HG03354 (cell line): ENCODE measurements around the gene GP1BB.
"Not testable (repeated sequence)": the region's sequence is repeated elsewhere in the genome, so short reads cannot be mapped to it uniquely, and the experiment has no call there.

Experiments used
- ATAC-seq: cut with Tn5 transposase; IDR thresholded peaks from one replicate; pipeline ENCODE4 v1.9.1; 2021; ENCODE audit warnings: mild to moderate bottlenecking; ENCODE audit not compliant: unreplicated experiment, poor library complexity, severe bottlenecking

GP1BB gene

DNA sequence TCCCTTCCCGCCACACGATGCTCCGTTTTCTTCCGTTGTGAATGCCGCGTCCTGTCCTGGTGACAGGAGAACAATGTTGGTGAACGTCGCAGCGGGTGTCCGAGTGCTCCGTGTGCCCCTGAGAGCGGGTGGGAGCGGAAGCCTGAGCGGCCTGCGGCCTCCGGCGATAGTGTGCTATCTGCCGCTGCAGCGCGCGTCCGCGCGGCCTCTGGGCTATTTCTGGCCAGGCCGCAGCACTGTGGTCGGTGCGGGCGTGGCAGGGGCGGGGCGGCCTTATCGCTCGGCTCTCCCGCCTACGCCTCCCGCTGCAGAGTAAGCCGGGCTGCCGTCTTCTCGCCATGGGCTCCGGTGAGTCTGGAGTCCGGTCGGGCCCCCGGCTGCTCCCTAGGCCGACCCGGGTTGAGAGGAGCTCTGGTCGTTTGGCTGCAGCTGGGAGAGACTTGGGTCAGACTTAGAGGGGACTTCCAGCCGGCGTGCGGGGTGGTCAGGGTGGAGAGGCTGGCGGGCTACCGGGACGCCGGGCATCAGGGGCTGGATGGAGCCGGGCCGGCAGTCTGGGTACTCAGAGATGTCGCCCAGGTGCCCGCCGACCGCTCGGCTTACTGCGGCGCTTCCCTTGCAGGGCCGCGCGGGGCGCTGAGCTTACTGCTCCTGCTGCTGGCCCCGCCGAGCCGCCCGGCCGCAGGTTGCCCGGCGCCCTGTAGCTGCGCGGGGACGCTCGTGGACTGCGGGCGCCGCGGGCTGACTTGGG, at the start of gene GP1BB:
Gene GP1BB, plus strand, starts transcription at position 308 of the 751 bp plus-strand sequence. Its CDS starts 31 bp downstream, at position 339.
- no peak for ATAC-seq

DNA sequence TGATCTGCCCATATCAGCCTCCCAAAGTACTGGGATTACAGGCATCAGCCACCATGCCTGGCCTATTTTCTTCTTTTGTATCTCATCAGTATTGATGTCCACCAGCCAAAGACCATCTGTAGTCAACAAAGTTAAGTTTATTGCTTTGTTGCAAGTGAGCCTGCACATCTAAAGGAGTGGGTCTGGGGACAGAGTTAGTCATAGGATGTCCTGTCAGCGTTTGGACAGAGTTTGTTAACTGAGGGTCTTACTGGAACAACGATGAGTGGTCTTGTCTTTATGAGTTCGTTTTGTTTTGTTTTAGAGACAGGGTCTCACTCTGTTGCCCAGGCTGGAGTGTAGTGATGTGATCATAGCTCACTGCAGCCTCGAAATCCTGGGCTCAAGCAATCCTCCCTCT, 49.7 kb upstream of the GP1BB start:
- ATAC-seq, result no peak

DNA sequence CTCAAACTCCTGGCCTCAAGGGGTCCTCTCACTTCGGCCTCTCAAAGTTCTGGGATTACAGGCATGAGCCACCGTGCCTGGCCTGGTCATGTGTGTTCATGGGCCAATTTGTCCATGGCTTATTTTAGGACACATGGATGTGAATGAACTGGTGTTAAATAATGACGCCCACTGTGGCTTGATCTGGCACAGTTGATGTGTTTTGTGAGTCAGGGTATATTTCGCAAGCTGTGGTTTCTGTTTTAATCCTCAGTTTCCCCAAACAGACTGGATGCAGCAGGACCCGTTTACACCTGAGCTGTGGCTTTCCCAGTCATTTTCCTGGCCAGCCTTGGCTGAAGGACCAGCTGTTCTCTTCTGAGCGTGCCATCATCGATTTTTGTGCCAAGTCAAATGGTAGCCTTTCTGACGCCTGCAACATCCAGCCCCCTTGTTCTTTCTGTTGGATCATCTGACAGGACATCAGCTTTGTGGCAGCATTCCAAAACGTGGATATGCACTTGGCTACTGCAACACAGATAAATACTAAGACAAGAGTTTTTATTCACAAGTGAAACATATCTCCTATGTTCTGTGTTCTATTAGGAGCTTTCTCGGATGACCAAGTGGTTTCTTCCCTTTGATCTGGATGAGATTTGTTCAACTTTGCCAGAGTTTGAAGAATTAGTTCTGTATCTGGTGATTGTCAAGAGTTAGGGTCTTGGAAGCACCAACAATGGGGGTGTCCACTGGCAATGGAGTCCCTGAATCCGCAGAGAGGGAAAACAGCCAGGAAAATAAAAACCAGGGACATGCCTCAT, 49.0 kb upstream of the GP1BB start:
- no peak for ATAC-seq

DNA sequence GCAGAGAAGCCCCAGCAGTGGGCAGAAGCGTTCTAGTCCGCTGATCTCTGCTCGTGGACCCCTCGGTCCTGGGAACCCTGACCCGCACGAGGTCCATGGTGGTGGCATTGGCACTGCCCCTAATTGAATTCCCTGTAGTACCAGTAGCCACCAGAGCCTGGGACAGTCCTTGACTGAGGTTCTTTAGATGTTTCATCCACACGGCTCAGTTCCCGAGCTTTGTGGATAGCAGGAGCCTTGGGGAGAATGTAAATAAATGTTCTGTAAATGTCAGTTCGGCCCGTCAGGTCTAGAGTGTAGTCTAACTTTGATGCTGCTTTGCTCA, 48.4 kb upstream of the GP1BB start:
- no peak for ATAC-seq

DNA sequence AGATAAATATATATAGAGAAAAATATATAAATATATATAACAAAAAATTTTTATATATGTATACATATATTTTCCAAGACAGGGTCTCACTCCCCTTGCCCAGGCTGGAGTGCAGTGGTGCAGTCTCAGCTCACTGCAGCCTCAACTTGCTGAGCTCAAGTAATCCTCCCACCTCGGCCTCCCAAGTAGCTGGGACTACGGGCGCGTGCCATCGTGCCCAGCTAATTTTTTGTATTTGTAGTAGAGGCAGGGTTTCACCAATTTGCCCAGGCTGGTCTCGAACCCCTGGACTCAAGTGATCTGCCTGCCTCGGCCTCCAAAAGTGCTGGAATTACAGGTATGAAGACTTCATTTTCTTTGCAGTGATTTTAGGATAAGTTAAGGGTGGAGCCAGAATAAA, 47.9 kb upstream of the GP1BB start:
- ATAC-seq, result no peak

DNA sequence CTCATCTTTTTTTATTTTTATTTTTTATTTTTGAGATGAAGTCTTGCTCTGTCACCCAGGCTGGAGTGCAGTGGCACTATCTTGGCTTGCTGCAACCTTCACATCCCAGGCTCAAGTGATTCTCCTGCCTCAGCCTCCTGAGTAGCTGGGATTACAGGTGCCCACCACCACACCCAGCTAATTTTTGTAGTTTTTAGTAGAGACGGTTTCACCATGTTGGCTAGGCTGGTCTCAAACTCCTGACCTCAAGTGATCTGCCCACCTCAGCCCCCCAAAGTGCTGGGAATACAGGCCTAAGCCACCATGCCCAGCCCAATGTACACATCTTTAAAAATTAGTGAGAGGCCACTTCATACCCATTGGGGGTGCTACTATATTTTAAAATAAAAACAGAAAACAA, 46.9 kb upstream of the GP1BB start:
- ATAC-seq, result not testable (repeated sequence)

DNA sequence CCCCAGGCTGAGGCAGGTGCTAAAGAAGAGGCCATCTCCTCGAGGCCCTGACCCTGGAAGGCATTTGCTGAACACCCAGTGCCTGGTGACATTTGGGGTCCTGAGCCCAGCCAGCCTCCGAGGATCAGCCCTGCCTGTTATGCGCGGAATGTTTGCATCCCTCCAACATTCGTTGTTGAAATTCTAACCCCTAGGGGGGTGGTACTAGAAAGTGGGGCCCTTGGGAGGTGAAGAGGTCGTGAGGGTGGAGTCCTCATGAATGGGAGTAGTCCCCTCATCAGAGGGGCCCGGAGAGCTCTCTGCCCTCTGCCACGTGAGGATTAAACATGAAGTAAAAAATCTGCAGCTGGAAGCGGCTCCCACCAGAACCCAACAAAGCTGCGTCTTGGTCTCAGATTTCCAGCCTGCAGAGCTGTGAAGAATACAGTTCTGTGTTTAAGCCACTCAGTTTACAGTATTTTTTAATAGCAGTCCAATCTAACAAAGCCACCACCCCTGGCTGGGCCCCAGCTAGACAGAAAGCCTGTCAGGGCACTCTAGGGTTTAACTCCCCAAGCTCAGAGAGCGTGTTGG, 44.3 kb upstream of the GP1BB start:
- no peak for ATAC-seq

DNA sequence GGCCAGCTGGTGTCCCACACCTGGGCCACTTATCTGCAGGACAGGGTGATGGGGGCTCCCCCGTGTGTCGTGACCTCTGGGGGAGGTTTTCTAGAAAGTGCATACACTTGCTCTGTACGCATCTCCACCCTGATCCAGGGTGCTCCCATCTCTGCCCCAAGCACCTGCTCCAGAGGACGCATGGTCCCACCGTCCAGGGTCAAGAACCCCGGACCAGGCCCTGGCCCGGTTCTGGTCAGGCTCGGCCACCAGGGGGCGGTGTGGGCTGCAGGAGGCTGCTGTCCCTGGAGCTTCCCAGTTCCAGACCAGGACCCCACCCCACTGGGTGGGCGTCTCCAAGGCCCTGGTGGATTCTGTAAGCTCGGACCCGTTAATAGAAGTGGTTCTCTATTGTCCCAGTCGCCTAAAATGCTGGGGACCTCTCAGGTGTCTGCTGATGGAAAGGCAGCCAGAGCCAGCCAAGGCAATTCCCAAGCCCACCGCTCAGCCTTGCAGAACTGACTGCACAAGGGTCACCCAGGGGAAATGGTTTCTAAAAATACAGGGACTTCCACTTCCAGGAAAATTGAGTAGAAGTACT, 43.7 kb upstream of the GP1BB start:
- no peak for ATAC-seq

DNA sequence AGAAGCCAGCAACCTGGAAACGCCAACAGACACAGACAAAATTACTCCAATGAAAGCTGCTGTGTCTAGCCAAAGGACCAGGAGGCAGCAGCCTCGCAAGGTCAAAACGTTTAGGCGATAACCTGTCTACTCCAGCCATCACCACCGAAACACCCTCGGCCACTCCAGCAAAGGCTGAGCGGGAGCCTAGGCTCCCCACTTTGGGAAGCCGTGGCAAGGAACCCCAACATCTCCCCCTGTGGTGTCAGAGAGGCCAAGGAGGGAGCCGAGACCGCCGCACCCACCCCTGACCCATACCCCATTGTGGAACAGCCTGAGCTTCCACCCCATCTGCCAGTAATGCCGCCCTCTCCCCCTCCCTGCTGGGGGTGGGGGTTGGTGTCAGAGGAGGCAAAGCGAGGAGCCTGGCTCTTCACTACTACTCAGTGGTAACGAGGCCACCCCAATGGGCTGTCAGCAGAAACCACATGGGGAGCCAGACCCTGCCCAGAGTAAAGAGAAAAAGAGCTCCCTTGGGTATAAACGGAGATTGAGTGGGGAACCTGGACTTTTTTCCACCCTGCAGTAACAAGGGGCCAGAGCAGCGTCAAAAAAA, 43.0 kb upstream of the GP1BB start:
- ATAC-seq, result no peak

DNA sequence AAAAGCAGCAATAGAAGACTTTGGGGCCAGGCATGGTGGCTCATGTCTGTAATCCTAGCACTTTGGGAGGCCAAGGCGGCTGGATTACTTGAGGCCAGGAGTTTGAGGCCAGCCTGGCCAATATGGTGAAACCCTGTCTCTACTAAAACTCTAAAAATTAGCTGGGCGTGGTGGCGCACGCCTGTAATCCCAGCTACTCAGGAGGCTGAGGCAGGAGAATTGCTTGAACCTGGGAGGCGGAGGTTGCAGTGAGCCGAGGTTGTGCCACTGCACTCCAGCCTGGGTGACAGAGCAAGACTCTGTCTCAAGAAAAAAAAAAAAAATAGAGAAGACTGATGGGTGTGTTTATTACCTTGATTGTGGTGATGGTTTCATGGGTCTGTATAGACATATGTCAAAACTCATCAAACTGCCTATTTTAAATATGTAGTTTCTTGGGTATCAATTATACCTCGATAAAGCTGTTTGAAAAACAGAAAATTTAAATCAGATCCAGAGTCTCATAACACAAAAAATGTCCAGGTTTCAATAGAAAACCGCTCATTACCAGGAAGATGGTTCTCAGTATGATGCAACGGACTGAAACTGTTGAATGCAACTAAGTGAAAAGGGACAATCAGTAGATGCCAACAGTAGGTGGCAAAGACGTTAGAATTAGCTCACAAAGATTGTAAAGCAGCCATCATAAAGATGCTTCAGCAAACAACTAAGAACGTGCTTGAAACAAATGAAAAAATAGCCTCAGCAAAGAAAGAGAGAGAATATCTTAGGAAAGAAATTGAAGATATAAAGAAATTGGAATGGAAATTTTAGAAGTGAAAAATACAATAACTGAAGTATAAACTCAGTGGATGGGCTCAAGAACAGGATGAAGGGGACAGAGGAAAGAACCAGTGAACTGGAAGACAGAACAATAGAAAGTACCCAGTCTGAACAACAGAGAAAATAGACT, 42.2 kb upstream of the GP1BB start:
- no peak for ATAC-seq

DNA sequence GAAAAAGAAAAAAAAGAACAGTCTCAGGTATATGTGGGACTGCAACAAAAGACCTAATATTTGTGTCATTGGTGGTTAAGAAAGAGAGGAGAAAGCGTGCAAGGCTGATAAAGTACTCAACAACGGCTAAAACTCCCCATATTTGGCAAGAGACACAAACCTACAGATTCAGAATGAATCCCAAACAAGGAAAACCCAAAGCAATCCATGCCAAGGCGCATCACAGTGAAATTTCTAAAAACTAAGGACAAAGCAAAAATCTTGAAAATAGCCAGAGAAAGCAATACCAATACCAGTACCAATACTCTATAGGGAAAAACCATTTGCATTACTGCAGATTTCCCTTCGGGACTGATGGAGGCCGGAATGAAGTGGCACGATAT, 41.5 kb upstream of the GP1BB start:
- no peak for ATAC-seq

DNA sequence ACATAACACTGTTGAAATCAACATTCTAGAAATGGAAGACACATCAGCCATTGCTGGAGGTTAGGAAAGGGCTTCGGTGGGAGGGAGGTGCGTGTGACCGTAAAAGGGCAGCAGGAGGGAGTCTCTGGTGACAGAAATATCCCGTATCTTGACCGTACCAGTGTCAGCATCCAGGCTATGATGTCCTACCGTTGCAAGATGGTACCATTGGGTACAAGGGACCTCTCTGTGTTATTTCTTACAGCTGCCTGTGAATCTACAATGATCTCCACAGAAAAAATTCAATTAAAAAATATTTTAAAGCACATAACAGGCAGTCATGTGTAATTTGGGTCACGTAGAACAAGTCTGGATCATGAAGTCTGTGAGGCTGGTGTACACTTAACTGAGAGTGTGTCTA, 36.4 kb upstream of the GP1BB start:
- ATAC-seq, result no peak

DNA sequence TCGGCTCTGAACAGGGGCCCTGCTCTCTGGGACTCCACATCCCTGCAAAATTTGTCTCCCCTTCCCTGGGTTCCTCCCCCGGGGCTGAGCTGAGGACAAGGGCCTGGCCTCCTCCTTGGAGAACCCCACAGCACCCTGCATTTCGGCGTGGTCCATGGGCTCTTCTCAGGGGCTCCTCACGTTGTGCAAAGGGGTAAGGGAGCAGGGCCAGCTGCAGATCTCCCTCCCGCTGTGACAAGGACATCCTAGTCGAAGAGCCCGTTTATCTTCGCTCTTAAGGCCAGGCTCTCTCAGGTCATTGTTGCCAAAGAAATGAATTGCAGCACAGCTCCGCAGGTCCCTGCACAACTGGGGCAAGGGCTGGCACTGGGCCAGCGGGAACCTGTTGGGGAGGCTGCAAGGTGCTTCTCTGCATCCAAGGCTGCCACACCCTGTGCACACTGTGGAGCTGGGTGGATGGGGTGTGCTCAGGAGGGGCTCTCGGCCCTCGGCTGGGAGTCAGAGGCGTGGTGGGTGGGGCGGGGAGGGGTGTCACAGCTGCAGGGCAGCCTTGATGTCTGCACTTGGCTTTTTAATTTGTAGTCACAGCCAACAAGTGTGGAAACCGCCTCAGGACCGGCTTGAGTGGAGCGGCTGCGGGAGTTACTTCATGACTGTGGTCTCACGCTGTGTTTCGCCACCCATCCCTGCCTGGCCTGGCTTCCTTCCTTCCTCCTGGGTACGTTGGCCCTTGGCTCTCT, 35.6 kb upstream of the GP1BB start:
- ATAC-seq, result no peak

DNA sequence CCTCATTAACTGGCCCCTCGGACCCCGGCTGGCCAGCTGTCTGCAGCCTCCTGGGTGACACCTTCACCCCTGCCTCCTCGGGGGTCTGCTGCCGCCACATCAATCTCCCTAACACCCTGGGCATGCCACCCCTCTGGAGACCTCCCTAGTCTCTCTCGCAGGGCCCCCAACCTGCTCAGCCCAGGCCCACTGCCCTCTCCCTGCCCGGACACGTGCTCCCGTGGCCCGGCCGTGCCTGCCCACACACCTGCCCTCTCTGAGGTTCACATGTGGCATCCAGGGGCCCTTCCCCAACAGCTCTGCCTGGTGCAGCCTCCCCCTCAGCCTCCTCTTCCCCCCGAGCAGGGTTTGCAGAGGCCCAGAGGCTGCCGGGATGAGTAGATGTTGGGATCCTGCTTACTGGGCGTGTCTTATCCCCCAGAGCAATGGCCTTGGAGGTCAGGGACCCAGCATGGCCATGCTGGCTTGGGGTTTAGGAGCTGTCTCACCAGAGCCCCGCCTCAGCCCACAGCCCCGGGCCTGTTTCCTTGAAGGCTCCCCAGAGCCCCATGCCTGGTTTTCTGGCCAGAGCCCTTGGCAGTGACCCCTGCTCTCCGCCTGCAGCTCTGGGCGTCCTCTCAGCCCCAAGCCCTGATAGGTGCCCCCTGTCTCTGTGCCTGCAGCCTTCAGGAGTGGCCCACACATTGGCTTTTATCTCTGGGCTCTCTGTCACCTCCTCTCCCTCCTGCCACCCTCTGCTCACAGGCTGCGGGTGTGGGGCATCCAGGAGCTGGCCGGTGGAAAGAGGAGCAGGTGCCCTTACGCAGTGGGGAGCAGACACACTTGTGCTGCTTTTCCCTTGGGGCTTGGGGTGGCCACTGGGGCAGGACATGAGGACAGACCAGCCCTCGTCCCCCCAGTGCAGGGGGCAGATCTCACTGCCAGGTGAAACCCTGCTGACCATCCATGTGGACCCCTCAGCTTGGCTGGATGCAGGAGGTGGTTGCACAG, 34.7 kb upstream of the GP1BB start:
- ATAC-seq, result no peak

DNA sequence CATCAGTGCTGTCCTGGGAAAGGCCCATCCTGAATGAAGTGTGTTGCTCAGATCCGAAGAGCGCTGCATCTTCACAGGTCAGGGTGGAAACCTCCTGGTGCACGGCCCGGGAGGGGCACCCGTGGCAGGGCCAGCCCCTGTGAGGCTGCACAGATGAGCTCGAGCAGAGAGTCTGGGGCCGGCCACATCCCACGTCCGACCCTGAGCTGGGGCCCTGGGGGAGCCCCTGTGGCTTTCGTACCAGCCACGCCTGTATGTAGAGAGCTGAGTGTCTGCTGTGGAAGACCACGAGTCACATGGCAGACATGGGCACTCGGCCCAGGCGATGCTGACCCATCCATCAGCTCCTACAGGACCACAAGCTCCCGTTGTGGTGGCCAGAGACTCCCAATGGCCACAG, 33.9 kb upstream of the GP1BB start:
- ATAC-seq, result no peak

DNA sequence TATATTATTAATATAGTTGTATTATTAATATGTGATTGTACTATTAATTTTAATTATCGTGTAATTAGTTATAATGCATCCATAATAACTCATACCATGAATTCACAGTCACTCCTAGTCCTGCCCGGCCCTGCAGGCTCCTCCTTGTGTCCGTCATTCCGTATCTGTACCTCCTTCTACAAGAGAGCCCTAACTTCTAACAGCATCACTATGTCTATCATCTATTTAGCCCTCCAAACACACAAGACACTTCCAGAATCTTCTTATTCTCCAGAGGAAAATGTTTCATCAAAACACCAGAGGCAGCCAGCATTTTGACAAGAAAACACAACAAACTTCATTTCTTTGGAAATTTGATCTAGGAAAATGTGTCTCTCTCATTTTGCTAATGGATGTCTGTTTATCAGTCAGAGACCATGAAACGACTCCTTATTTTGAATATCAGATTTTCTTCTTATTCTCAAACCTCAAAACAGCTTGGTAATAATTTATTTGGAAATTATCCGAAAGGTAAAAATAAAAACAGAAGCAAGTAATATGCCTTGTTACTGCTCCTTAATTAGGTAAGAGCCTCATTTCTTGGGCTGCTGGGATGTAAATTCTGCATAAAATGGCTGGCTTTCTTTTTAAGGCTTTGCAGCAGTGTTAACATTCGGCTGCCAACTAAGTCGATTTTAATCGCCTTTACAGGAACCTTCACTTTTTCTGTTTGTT, 32.2 kb upstream of the GP1BB start:
- ATAC-seq, result no peak
